Neural cell (in vitro differentiated cells): ENCODE data around the gene RPUSD3. TPM values are rescaled to one million over a fixed set of nuclear protein-coding genes. Genes with fewer than 3 reads are reported as not detected.

Source experiments
- H2AFZ ChIP-seq: fragments of 200-600, 300-800 bp; sonication (generic), shearing (Covaris generic); 2 replicates; pipeline ENCODE4 v1.6.0; 2014; ENCODE audit warnings: low read depth, mild to moderate bottlenecking, antibody characterized with exemption, low read length, moderate library complexity
- H3F3A ChIP-seq: fragments of 200-600 bp; shearing (Covaris generic); 2 replicates; pipeline ENCODE4 v1.6.1; 2016; ENCODE audit warnings: mild to moderate bottlenecking, moderate library complexity, mixed read lengths, antibody characterized with exemption, low read length; ENCODE audit not compliant: insufficient read depth, poor library complexity, severe bottlenecking
- H3K27ac ChIP-seq: fragments of 200-600, 300-800 bp; sonication (generic), shearing (Covaris generic); 2 replicates; pipeline ENCODE4 v1.5.1; 2014; ENCODE audit warnings: mild to moderate bottlenecking, low read length, moderate library complexity
- H3K27me3 ChIP-seq: fragments of 300-800, 200-600 bp; sonication (generic), shearing (Covaris generic); 2 replicates; pipeline ENCODE4 v1.6.0; 2014; ENCODE audit warnings: mild to moderate bottlenecking, low read depth, low read length, moderate library complexity; ENCODE audit not compliant: insufficient read depth
- H3K36me3 ChIP-seq: fragments of 300-800, 200-600 bp; sonication (generic), shearing (Covaris generic); 2 replicates; pipeline ENCODE4 v1.5.1; 2014; ENCODE audit warnings: mild to moderate bottlenecking, antibody characterized with exemption, low read length, moderate library complexity; ENCODE audit not compliant: insufficient read depth
- H3K4me2 ChIP-seq: fragments of 300-800, 200-600 bp; sonication (generic), shearing (Covaris generic); 2 replicates; pipeline ENCODE4 v1.6.0; 2014; ENCODE audit warnings: mild to moderate bottlenecking, low read length
- H3K4me3 ChIP-seq: fragments of 300-800, 200-600 bp; sonication (generic), shearing (Covaris generic); 2 replicates; pipeline ENCODE4 v1.5.1; 2014; ENCODE audit warnings: mild to moderate bottlenecking, low read length, moderate library complexity
- H3K79me2 ChIP-seq: fragments of 200-600 bp; shearing (Covaris generic); replicated peaks from 2 replicates; pipeline ENCODE4 v1.6.0; 2014; ENCODE audit warnings: mild to moderate bottlenecking, low read length, moderate library complexity; ENCODE audit not compliant: insufficient read depth
- H3K9ac ChIP-seq: fragments of 300-800, 200-600 bp; sonication (generic), shearing (Covaris generic); 2 replicates; pipeline ENCODE4 v1.6.1; 2016; ENCODE audit warnings: mild to moderate bottlenecking, low read length, mixed read lengths
- H3K9me2 ChIP-seq: fragments of 200-600 bp; shearing (Covaris generic); 2 replicates; pipeline ENCODE4 v1.6.1; 2016; ENCODE audit warnings: mild to moderate bottlenecking, low read length, mixed read lengths; ENCODE audit not compliant: insufficient read depth
- H3K9me3 ChIP-seq: fragments of 200-600, 300-800 bp; sonication (generic), shearing (Covaris generic); 2 replicates; pipeline ENCODE4 v1.6.1; 2016; ENCODE audit warnings: mild to moderate bottlenecking, mixed run types, low read length, moderate library complexity, mixed read lengths
- H4K20me1 ChIP-seq: fragments of 200-600 bp; shearing (Covaris generic); 2 replicates; pipeline ENCODE4 v1.6.1; 2016; ENCODE audit warnings: mild to moderate bottlenecking, mixed run types; ENCODE audit not compliant: insufficient read depth
- EP300 ChIP-seq: fragments of 450-650 bp; conservative IDR thresholded peaks from 2 replicates; pipeline ENCODE4 v1.6.1; 2014; ENCODE audit warnings: antibody characterized with exemption, mild to moderate bottlenecking, moderate library complexity; ENCODE audit not compliant: poor library complexity, severe bottlenecking
- EZH2 ChIP-seq: fragments of 200-600, 300-800 bp; shearing (Covaris generic), sonication (generic); IDR thresholded peaks from 2 replicates; pipeline ENCODE4 v1.6.1; 2014; ENCODE audit warnings: antibody characterized with exemption, low read length, borderline replicate concordance, mild to moderate bottlenecking; ENCODE audit not compliant: insufficient read depth, poor library complexity, severe bottlenecking
- MXI1 ChIP-seq: fragments of 450-650 bp; conservative IDR thresholded peaks from 2 replicates; pipeline ENCODE4 v1.6.1; 2014; ENCODE audit warnings: antibody characterized with exemption, mild to moderate bottlenecking; ENCODE audit not compliant: poor library complexity, severe bottlenecking
- POLR2AphosphoS5 ChIP-seq: IDR thresholded peaks from 2 replicates; pipeline ENCODE4 v1.6.1; 2012
- RAD21 ChIP-seq: fragments of 450-650 bp; conservative IDR thresholded peaks from 2 replicates; pipeline ENCODE4 v1.6.1; 2014; ENCODE audit warnings: antibody characterized with exemption, mild to moderate bottlenecking, moderate library complexity
- REST ChIP-seq: IDR thresholded peaks from 2 replicates; pipeline ENCODE4 v1.6.1; 2012; ENCODE audit warnings: borderline replicate concordance
- SMC3 ChIP-seq: fragments of 450-650 bp; conservative IDR thresholded peaks from 2 replicates; pipeline ENCODE4 v1.6.1; 2014; ENCODE audit warnings: antibody characterized with exemption, mild to moderate bottlenecking, moderate library complexity; ENCODE audit not compliant: poor library complexity
- TAF1 ChIP-seq: IDR thresholded peaks from 2 replicates; pipeline ENCODE4 v1.6.1; 2012; ENCODE audit warnings: low read depth
- polyA plus RNA-seq: library from polyadenylated mRNA; depleted of rRNA; stranded (reverse); fragments of >200 nt; gene quantifications from 2 replicates; pipeline ENCODE4 v1.2.3, GENCODE V29; 2014
- TF ChIP-seq, protein P1 (sequence below): fragments of 450-650 bp; IDR thresholded peaks from 2 replicates; pipeline ENCODE4 v1.5.1; 2014; ENCODE audit warnings: antibody characterized with exemption, mild to moderate bottlenecking, moderate library complexity; ENCODE audit not compliant: poor library complexity, severe bottlenecking

The RPUSD3 gene
- polyA plus RNA-seq, 1 donor from 2014 or later: 35.2 TPM

- no peak overlapping the region for H3K4me3 ChIP-seq
- no peaks in the 10 kb centered on the region for H3K79me2 ChIP-seq
- no peaks in the 10 kb centered on the region for H3K9me3 ChIP-seq
- H3K9ac ChIP-seq: no peak overlapping the region
- no peak overlapping the region for H3K4me2 ChIP-seq
- H4K20me1 ChIP-seq: no peaks in the 10 kb centered on the region
- H2AFZ ChIP-seq: no peak overlapping the region
- H3K27ac ChIP-seq: no peak overlapping the region
- TF ChIP-seq SMC3: no peak
- TF ChIP-seq POLR2AphosphoS5: no peak
- TF ChIP-seq TAF1: no peak
- TF ChIP-seq, protein P1, sequence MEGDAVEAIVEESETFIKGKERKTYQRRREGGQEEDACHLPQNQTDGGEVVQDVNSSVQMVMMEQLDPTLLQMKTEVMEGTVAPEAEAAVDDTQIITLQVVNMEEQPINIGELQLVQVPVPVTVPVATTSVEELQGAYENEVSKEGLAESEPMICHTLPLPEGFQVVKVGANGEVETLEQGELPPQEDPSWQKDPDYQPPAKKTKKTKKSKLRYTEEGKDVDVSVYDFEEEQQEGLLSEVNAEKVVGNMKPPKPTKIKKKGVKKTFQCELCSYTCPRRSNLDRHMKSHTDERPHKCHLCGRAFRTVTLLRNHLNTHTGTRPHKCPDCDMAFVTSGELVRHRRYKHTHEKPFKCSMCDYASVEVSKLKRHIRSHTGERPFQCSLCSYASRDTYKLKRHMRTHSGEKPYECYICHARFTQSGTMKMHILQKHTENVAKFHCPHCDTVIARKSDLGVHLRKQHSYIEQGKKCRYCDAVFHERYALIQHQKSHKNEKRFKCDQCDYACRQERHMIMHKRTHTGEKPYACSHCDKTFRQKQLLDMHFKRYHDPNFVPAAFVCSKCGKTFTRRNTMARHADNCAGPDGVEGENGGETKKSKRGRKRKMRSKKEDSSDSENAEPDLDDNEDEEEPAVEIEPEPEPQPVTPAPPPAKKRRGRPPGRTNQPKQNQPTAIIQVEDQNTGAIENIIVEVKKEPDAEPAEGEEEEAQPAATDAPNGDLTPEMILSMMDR: no peak
- no peak for TF ChIP-seq EP300
- TF ChIP-seq EZH2: no peak
- no peak for TF ChIP-seq REST
- no peak for TF ChIP-seq RAD21
- no peak for TF ChIP-seq MXI1
- H3K36me3 ChIP-seq: no peaks in the 10 kb centered on the region
- H3F3A ChIP-seq: no peaks in the 10 kb centered on the region
- H3K27me3 ChIP-seq: no peaks in the 10 kb centered on the region
- H3K9me2 ChIP-seq: no peaks in the 10 kb centered on the region
These were observed 40.3 kb downstream of the RPUSD3 start for GRCh38 chr3:9803494-9803893.

DNA sequence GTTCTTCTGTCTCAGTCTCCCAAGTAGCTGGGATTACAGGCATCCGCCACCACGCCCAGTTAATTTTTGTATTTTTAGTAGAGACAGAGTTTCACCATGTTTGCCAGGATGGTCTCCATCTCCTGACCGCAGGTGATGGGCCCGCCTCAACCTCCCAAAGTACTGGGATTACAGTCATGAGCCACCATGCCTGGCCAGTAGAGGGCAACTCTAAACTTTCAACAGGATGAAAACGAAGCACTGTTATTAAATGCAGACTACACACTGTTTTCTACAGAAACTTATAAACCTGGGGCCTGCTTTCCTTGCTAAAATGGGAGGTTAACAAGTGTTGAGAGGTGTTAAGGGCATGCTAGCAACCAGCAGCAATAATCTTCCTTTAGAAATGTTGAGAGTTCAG lies 43.3 kb downstream of the RPUSD3 start:
- H3K36me3 ChIP-seq: no peaks in the 10 kb centered on the region
- no peak overlapping the region for H3K9ac ChIP-seq
- H3K27me3 ChIP-seq: no peaks in the 10 kb centered on the region
- no peaks in the 10 kb centered on the region for H3F3A ChIP-seq
- no peaks in the 10 kb centered on the region for H4K20me1 ChIP-seq
- no peak overlapping the region for H2AFZ ChIP-seq
- H3K79me2 ChIP-seq: peaks cover under 1% of the 10 kb centered on the region
- H3K4me3 ChIP-seq: no peak overlapping the region
- TF ChIP-seq RAD21 (no peak), EZH2 (no peak), REST (no peak), SMC3 (no peak)
- TF ChIP-seq, protein P1: peak; percentile 20
- no peaks in the 10 kb centered on the region for H3K9me2 ChIP-seq
- H3K27ac ChIP-seq: no peak overlapping the region
- no peak overlapping the region for H3K4me2 ChIP-seq
- no peaks in the 10 kb centered on the region for H3K9me3 ChIP-seq
